ENCODE data around the gene GPR158. TPM values are rescaled to one million over a fixed set of nuclear protein-coding genes. Genes with fewer than 3 reads are reported as not detected.

GPR158 gene
- total and polyA plus RNA-seq, 11 donors = 0.05 TPM; not detected in 9

DNA sequence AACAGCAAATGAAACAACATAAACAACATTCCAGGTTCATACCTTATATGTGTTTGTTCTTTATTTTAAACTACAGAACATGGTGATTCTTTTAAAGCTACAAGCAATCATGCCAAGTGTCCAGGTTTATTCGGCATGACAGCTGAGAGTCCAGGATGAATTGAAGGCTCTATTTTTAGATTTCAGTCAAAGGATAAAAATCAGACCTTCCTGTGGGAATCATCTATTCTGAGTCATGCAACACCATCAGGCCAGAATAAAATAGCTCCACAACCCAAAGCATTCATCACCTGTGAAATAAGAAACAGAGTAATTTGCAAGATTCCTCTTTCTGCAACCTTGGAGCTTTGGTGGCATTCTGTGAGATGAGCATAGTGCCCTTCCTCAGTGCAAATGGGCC, 466.8 kb downstream of the GPR158 start:
- H3K9me3 ChIP-seq = no peaks in the 10 kb centered on the region
- H3K27ac ChIP-seq = no peak overlapping the region
- H3K4me3 ChIP-seq = no peak overlapping the region
- no peaks in the 10 kb centered on the region for H3K4me1 ChIP-seq
- DNase-seq = no peak
- no peaks in the 10 kb centered on the region for H3K27me3 ChIP-seq
- intact Hi-C loops (cut with DNase I) = no loop called here
- no peak for ATAC-seq
- WGBS, 4 donors = 17 to 39% (median 28%) methylated on average over 1 of the region's 1 CpG
- TF ChIP-seq POLR2A (IDR thresholded peaks at IDR 0.05) = no peak
- H3K36me3 ChIP-seq = no peaks in the 10 kb centered on the region

DNA sequence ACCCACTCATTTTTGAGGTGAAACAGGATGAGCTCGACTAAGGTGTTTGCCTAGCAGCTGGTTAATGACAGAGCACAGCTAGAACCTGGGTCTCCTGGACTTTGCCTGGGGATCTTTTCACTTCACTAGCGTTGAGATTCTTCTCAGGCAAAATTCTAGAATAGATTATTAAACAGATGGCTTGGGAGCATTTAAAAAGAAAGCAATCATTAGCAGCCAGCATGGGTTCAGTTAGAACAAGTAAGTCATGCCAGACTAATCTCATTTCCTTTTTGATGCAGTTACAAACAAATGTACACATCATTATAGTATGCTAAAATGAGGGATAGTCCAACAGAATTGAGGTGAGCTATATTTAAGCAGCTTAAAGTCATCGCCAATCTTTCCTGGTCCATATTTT, 467.9 kb downstream of the GPR158 start:
- intact Hi-C loops (cut with DNase I) = no loop called here
- no peak for DNase-seq
- Histone ChIP-seq H3K4me3 (no peak overlapping the region), H3K9me3 (no peaks in the 10 kb centered on the region), H3K36me3 (no peaks in the 10 kb centered on the region), H3K27ac (no peak overlapping the region), H3K27me3 (peaks cover 0 to 2% (median 0%) of the 10 kb centered on the region in 9 donors), H3K4me1 (no peaks in the 10 kb centered on the region)
- ATAC-seq = no peak
- TF ChIP-seq, protein P1, sequence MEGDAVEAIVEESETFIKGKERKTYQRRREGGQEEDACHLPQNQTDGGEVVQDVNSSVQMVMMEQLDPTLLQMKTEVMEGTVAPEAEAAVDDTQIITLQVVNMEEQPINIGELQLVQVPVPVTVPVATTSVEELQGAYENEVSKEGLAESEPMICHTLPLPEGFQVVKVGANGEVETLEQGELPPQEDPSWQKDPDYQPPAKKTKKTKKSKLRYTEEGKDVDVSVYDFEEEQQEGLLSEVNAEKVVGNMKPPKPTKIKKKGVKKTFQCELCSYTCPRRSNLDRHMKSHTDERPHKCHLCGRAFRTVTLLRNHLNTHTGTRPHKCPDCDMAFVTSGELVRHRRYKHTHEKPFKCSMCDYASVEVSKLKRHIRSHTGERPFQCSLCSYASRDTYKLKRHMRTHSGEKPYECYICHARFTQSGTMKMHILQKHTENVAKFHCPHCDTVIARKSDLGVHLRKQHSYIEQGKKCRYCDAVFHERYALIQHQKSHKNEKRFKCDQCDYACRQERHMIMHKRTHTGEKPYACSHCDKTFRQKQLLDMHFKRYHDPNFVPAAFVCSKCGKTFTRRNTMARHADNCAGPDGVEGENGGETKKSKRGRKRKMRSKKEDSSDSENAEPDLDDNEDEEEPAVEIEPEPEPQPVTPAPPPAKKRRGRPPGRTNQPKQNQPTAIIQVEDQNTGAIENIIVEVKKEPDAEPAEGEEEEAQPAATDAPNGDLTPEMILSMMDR (IDR thresholded peaks at IDR 0.05) = no peak
- TF ChIP-seq POLR2A (IDR thresholded peaks at IDR 0.05) = no peak
- 73 to 78% (median 76%) methylated on average over 3 of the region's 3 CpGs for WGBS, 4 donors

DNA sequence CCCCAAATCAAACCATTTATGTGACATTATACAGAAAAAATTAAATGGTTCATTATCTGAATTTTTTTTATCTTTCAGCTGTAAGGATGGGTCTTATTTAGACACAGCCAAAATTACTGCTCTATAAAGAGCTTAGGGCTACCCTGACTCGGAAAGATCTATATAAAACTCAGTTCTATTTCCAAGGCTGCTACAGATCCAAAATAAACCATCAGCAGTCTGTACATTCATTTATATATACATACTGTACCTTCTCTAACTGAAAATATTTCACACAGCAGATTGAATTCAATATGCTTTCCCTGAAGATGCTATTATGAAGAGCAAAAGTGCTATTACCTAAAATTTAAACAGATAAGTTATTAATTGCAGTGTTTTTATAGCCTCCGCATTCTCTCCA, 471.6 kb downstream of the GPR158 start:
- intact Hi-C loops (cut with DNase I) = no loop called here

DNA sequence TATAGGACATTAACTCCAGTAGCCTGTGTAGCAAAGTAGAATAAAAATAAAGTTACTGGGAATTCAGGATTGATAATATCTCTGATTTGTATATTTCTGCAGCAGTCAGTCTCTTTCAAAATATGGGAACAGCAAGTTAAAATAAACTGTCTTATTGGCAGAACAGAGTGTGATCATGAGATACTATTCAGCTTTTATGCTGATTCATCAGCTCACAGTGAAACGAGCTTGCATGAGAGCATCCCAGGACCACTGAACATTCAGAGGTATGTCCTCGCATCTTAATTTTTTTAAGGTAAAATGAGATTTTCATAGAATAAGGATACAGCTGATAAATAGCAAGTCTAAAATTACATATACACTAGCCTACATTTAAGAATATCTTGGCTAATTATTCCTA, 476.7 kb downstream of the GPR158 start:
- intact Hi-C loops (cut with DNase I) = no loop called here
- Histone ChIP-seq H3K4me1 (no peaks in the 10 kb centered on the region), H3K9me3 (peaks cover 0 to 6% (median 0%) of the 10 kb centered on the region in 12 donors), H3K4me3 (no peak overlapping the region), H3K36me3 (no peaks in the 10 kb centered on the region), H3K27ac (no peak overlapping the region), H3K27me3 (peaks cover 0 to 4% (median 0%) of the 10 kb centered on the region in 9 donors)
- no peak for DNase-seq
- TF ChIP-seq, protein P1 (IDR thresholded peaks at IDR 0.05) = no peak
- no peak for TF ChIP-seq POLR2A (IDR thresholded peaks at IDR 0.05)
- 61 to 69% (median 65%) methylated on average over 2 of the region's 2 CpGs for WGBS, 4 donors
- ATAC-seq = no peak

More for the DNA sequence above, 471.6 kb downstream of the GPR158 start:
- ATAC-seq = no peak
- no peaks in the 10 kb centered on the region for H3K9me3 ChIP-seq
- H3K27ac ChIP-seq = no peak overlapping the region
- H3K27me3 ChIP-seq = peaks cover 0 to 4% (median 0%) of the 10 kb centered on the region in 9 donors
- H3K4me1 ChIP-seq = no peaks in the 10 kb centered on the region
- H3K4me3 ChIP-seq = no peak overlapping the region
- no peak for DNase-seq
- no peaks in the 10 kb centered on the region for H3K36me3 ChIP-seq
- WGBS, 4 donors = 73 to 83% (median 76%) methylated on average over 2 of the region's 2 CpGs
- TF ChIP-seq POLR2A (IDR thresholded peaks at IDR 0.05) = no peak
- TF ChIP-seq, protein P1 (IDR thresholded peaks at IDR 0.05) = no peak

Other genes with a start within 250 kb of the GPR158 start
- gene PRTFDC1, start 222.4 kb upstream of the GPR158 start, total RNA-seq = 10 to 100 TPM in 1 of 9 donors, 1 to 10 TPM in 8; 1.9 to 13.1 (median 4.6) TPM
- 1 to 10 TPM; 3.3 to 5.2 TPM for gene PRTFDC1, start 222.4 kb upstream of the GPR158 start, polyA plus RNA-seq
- under 1 TPM in 3 of 9 donors, not detected in 6; 0.12 to 0.20 (median 0.18) TPM for gene ENKUR, start 158.8 kb upstream of the GPR158 start, total RNA-seq
- under 1 TPM in 1 of 2 donors, not detected in 1; 0.19 TPM for gene ENKUR, start 158.8 kb upstream of the GPR158 start, polyA plus RNA-seq
- 1 to 10 TPM; 1.9 to 6.9 (median 4.1) TPM for gene THNSL1, start 158.4 kb upstream of the GPR158 start, total RNA-seq
- 1 to 10 TPM; 2.2 to 2.7 TPM for gene THNSL1, start 158.4 kb upstream of the GPR158 start, polyA plus RNA-seq